ENCODE measurements around the gene PHF2.

- no peak for TF ChIP-seq CTCF (IDR thresholded peaks at IDR 0.05)
- TF ChIP-seq POLR2A (IDR thresholded peaks at IDR 0.05): no peak
Measured at GRCh38 chr9:93593144-93593658, 16.8 kb downstream of the PHF2 start.
